IMR-90 (cell line): ENCODE measurements around the gene ATP1A1. TPM values are rescaled to one million over a fixed set of nuclear protein-coding genes. Genes with fewer than 3 reads are reported as not detected.

Experiments
- ATAC-seq: fragments of 200-7000 bp; cut with Tn5 transposase; 2 replicates; pipeline ENCODE4 v1.9.1; 2020; ENCODE audit warnings: low read depth, mild to moderate bottlenecking, moderate library complexity
- BruUV-seq: library from RNA; stranded (reverse); fragments of 400-500 nt; replicated peaks from 2 replicates; lab custom pipeline; 2021; lab: Mats Ljungman, UMichigan
- CTCF ChIA-PET: fragments of 300-600 bp; formaldehyde crosslinking; extraction: SDS; loops from one replicate; lab custom pipeline; 2021; ENCODE audit warnings: antibody characterized with exemption; lab: Yijun Ruan, JAX
- POLR2A ChIA-PET: fragments of 300-600 bp; sonication (Branson Sonifier 250); formaldehyde crosslinking; loops from one replicate; lab custom pipeline; 2022; ENCODE audit warnings: antibody characterized with exemption; ENCODE audit not compliant: unreplicated experiment; lab: Charles Lee
- DNase-seq: peaks from one replicate; pipeline ENCODE4 v3.0.0; 2013
- H2AFZ ChIP-seq: replicated peaks from 2 replicates; pipeline ENCODE3; 2013; ENCODE audit warnings: low read length, mild to moderate bottlenecking; ENCODE audit not compliant: poor library complexity
- H2AK5ac ChIP-seq: 2 replicates; pipeline ENCODE4 v1.6.1; 2013; ENCODE audit warnings: low read depth, low read length, inconsistent platforms
- H2AK9ac ChIP-seq: replicated peaks from 2 replicates; pipeline ENCODE3; 2013; ENCODE audit warnings: mild to moderate bottlenecking, low read depth, low read length, moderate library complexity; ENCODE audit not compliant: poor library complexity
- H2BK120ac ChIP-seq: 2 replicates; pipeline ENCODE4 v1.6.1; 2013; ENCODE audit warnings: low read depth, low read length, inconsistent platforms
- H2BK15ac ChIP-seq: 3 replicates; pipeline ENCODE4 v1.6.1; 2013; ENCODE audit warnings: low read depth, low read length, inconsistent platforms
- H2BK20ac ChIP-seq: 2 replicates; pipeline ENCODE4 v1.6.1; 2013; ENCODE audit warnings: low read depth, mild to moderate bottlenecking, inconsistent platforms, low read length, moderate library complexity
- H2BK5ac ChIP-seq: 2 replicates; pipeline ENCODE4 v1.6.1; 2013; ENCODE audit warnings: mild to moderate bottlenecking, low read depth, low read length, inconsistent platforms; ENCODE audit not compliant: poor library complexity, severe bottlenecking
- H3K14ac ChIP-seq: replicated peaks from 2 replicates; pipeline ENCODE4 v1.6.1; 2013; ENCODE audit warnings: low read depth, low read length, inconsistent platforms
- H3K18ac ChIP-seq: 2 replicates; pipeline ENCODE4 v1.6.1; 2013; ENCODE audit warnings: low read depth, low read length, control low read depth
- H3K23ac ChIP-seq: 2 replicates; pipeline ENCODE4 v1.6.1; 2013; ENCODE audit warnings: low read depth, low read length, inconsistent platforms
- H3K27ac ChIP-seq: 2 replicates; pipeline ENCODE4 v1.5.1; 2013; ENCODE audit warnings: mild to moderate bottlenecking, control low read depth, low read length; ENCODE audit not compliant: insufficient read depth
- H3K27me3 ChIP-seq: 2 replicates; pipeline ENCODE4 v1.6.1; 2013; ENCODE audit warnings: low read length; ENCODE audit not compliant: control insufficient read depth, insufficient read depth
- H3K36me3 ChIP-seq: 2 replicates; pipeline ENCODE4 v1.6.1; 2013; ENCODE audit warnings: low read length, mixed read lengths; ENCODE audit not compliant: control insufficient read depth, insufficient read depth
- H3K4ac ChIP-seq: 2 replicates; pipeline ENCODE4 v1.6.1; 2013; ENCODE audit warnings: low read depth, low read length, inconsistent platforms
- H3K4me1 ChIP-seq: 2 replicates; pipeline ENCODE4 v1.6.1; 2013; ENCODE audit warnings: low read length, mixed read lengths; ENCODE audit not compliant: control insufficient read depth, insufficient read depth
- H3K4me2 ChIP-seq: 2 replicates; pipeline ENCODE4 v1.6.1; 2013; ENCODE audit warnings: low read depth, mild to moderate bottlenecking, control low read depth, low read length, moderate library complexity
- H3K4me3 ChIP-seq: 2 replicates; pipeline ENCODE4 v1.5.1; 2013; ENCODE audit warnings: low read depth, mild to moderate bottlenecking, control low read depth, low read length, moderate library complexity; ENCODE audit not compliant: insufficient read depth
- H3K56ac ChIP-seq: 2 replicates; pipeline ENCODE4 v1.6.1; 2013; ENCODE audit warnings: low read length, inconsistent platforms; ENCODE audit not compliant: insufficient read depth; ENCODE audit errors: extremely low read depth
- H3K79me1 ChIP-seq, 2 experiments: 2 replicates each; pipeline ENCODE4 v1.6.1; 2013; ENCODE audit warnings: low read length in 2 of 2, inconsistent platforms in 1 of 2, low read depth in 1 of 2
- H3K9ac ChIP-seq: 2 replicates; pipeline ENCODE4 v1.6.1; 2013; ENCODE audit warnings: low read depth, low read length, control low read depth
- H3K9me1 ChIP-seq: 2 replicates; pipeline ENCODE4 v1.6.1; 2013; ENCODE audit warnings: low read length, inconsistent platforms; ENCODE audit not compliant: insufficient read depth
- H3K9me3 ChIP-seq: 2 replicates; pipeline ENCODE4 v1.6.1; 2013; ENCODE audit warnings: low read length; ENCODE audit not compliant: control insufficient read depth, insufficient read depth
- H4K20me1 ChIP-seq: 2 replicates; pipeline ENCODE4 v1.6.1; 2013; ENCODE audit warnings: low read length, inconsistent platforms; ENCODE audit not compliant: insufficient read depth
- H4K5ac ChIP-seq: 2 replicates; pipeline ENCODE4 v1.6.1; 2013; ENCODE audit warnings: mild to moderate bottlenecking, low read depth, low read length, control low read depth
- H4K8ac ChIP-seq, 2 experiments: 2 replicates each; pipeline ENCODE4 v1.6.1; 2013; ENCODE audit warnings: low read depth in 2 of 2, low read length in 2 of 2, control low read depth in 1 of 2, inconsistent platforms in 1 of 2
- H4K91ac ChIP-seq: 2 replicates; pipeline ENCODE4 v1.6.1; 2013; ENCODE audit warnings: low read depth, low read length, inconsistent platforms; ENCODE audit not compliant: insufficient read depth
- BHLHE40 ChIP-seq: fragments of 150-350 bp; IDR thresholded peaks from 2 replicates; pipeline ENCODE4 v1.6.1; 2016; ENCODE audit warnings: mild to moderate bottlenecking, low read depth, low read length
- CEBPB ChIP-seq: IDR thresholded peaks from 2 replicates; pipeline ENCODE4 v1.6.1; 2012; ENCODE audit warnings: low read depth, low read length, improper control_type of control experiment
- CHD1 ChIP-seq: IDR thresholded peaks from 2 replicates; pipeline ENCODE4 v1.6.1; 2012; ENCODE audit warnings: low read depth, low read length, improper control_type of control experiment
- CTCF ChIP-seq: conservative IDR thresholded peaks from 2 replicates; pipeline ENCODE4 v1.5.1; 2012; ENCODE audit warnings: mild to moderate bottlenecking, low read depth, low read length, improper control_type of control experiment
- ELK1 ChIP-seq: fragments of 150-350 bp; IDR thresholded peaks from 2 replicates; pipeline ENCODE4 v1.6.1; 2016; ENCODE audit warnings: low read depth, mild to moderate bottlenecking, low read length, moderate library complexity, borderline replicate concordance
- FOS ChIP-seq: fragments of 150-350 bp; IDR thresholded peaks from 2 replicates; pipeline ENCODE4 v1.6.1; 2016; ENCODE audit warnings: low read depth, low read length
- MAFK ChIP-seq: IDR thresholded peaks from 2 replicates; pipeline ENCODE4 v1.6.1; 2012; ENCODE audit warnings: low read depth, low read length, improper control_type of control experiment
- MAZ ChIP-seq: IDR thresholded peaks from 2 replicates; pipeline ENCODE4 v1.6.1; 2012; ENCODE audit warnings: low read depth, mild to moderate bottlenecking, low read length, improper control_type of control experiment, moderate library complexity, borderline replicate concordance
- MXI1 ChIP-seq: IDR thresholded peaks from 2 replicates; pipeline ENCODE4 v1.6.1; 2012; ENCODE audit warnings: low read depth, mild to moderate bottlenecking, low read length, moderate library complexity, borderline replicate concordance
- POLR2A ChIP-seq: IDR thresholded peaks from 2 replicates; pipeline ENCODE4 v1.6.1; 2012; ENCODE audit warnings: mild to moderate bottlenecking, low read depth, low read length
- RAD21 ChIP-seq: IDR thresholded peaks from 2 replicates; pipeline ENCODE4 v1.6.1; 2012; ENCODE audit warnings: low read length, improper control_type of control experiment
- RCOR1 ChIP-seq: IDR thresholded peaks from 2 replicates; pipeline ENCODE4 v1.6.1; 2012; ENCODE audit warnings: mild to moderate bottlenecking, low read length, improper control_type of control experiment; ENCODE audit not compliant: insufficient replicate concordance
- RFX5 ChIP-seq: IDR thresholded peaks from 2 replicates; pipeline ENCODE4 v1.8.0; 2012; ENCODE audit warnings: low read depth, mild to moderate bottlenecking, low read length, moderate library complexity
- SMC3 ChIP-seq: fragments of 150-350 bp; IDR thresholded peaks from 2 replicates; pipeline ENCODE4 v1.6.1; 2016; ENCODE audit warnings: low read depth, mild to moderate bottlenecking, antibody characterized with exemption, low read length, moderate library complexity
- WGBS, 2 experiments: methylation state at CpG; one replicate each; pipeline versions ENCODE4 v1.1.5 to v1.1.7; 2013; ENCODE audit warnings: missing lambda C conversion rate in 2 of 2; ENCODE audit not compliant: insufficient read length in 1 of 2; ENCODE audit errors: extremely low coverage in 2 of 2; 5-methylcytosine and 5-hydroxymethylcytosine counted together
- dilution Hi-C: fragments of 300-500 bp; cut with HindIII; formaldehyde crosslinking; loops from one replicate; pipeline ENCODE4 v1.14.3; 2018; ENCODE audit warnings: low sequenced_read_pairs; ENCODE audit not compliant: unreplicated experiment
- in situ Hi-C: fragments of 300-500 bp; cut with MboI; formaldehyde crosslinking; loops from 3 replicates; pipeline ENCODE4 v1.14.3; 2019; ENCODE audit warnings: low sequenced_read_pairs, inconsistent platforms, mixed read lengths
- intact Hi-C: fragments of 100-400 bp; cut with micrococcal nuclease; formaldehyde crosslinking; loops from 2 replicates; pipeline ENCODE4 v1.10.0; 2022
- polyA plus RNA-seq, 3 experiments: library from polyadenylated mRNA; depleted of rRNA; stranded (reverse); fragments of >200 nt; gene quantifications; 2 replicates each; pipeline ENCODE4 v1.2.3, GENCODE V29; 2012; ENCODE audit warnings: low replicate concordance in 1 of 3
- total RNA-seq: library from RNA; depleted of rRNA; stranded (reverse); fragments of >200 nt; gene quantifications from 2 replicates; pipeline ENCODE4 v1.2.3, GENCODE V29; 2012
- TF ChIP-seq, protein P1 (sequence below): fragments of 150-350 bp; IDR thresholded peaks from 2 replicates; pipeline ENCODE4 v1.6.1; 2017; ENCODE audit warnings: mild to moderate bottlenecking, antibody characterized with exemption, low read length, low read depth

Gene ATP1A1
- total and polyA plus RNA-seq, 2 of the 4 experiments (the other 2 are of a cell fraction), result 116 to 125 TPM

- BruUV-seq, result no TSS peak
- Histone ChIP-seq H2BK5ac (no peak overlapping the region), H3K9ac (no peak overlapping the region), H2BK20ac (no peak overlapping the region), H3K4ac (no peak overlapping the region), H3K18ac (no peak overlapping the region), H3K27ac (no peak overlapping the region), H2AK9ac (no peak overlapping the region), H3K4me2 (no peak overlapping the region), H4K91ac (no peak overlapping the region), H3K56ac (no peak overlapping the region), H2AFZ (no peak overlapping the region), H3K9me1 (no peaks in the 10 kb centered on the region; the same call in 1 of the 2 replicates), H3K4me1 (peaks cover 7% of the 10 kb centered on the region), H3K36me3 (no peaks in the 10 kb centered on the region), H3K4me3 (no peak overlapping the region), H4K20me1 (0 out of 2 replicates have a peak, but pooled peaks cover 7% of the 10 kb centered on the region), H3K79me1 (peaks cover 0 to 12% of the 10 kb centered on the region in 2 experiments; a peak in 3 of 4 replicates), H3K14ac (no peak overlapping the region), H2AK5ac (no peak overlapping the region), H2BK120ac (no peak overlapping the region), H3K9me3 (no peaks in the 10 kb centered on the region), H3K27me3 (peaks cover 20% of the 10 kb centered on the region), H4K8ac (no peak overlapping the region), H4K5ac (no peak overlapping the region), H2BK15ac (no peak overlapping the region), H3K23ac (no peak overlapping the region)
- POLR2A ChIA-PET, result no interaction called here
- DNase-seq (no peak), ATAC-seq (no peak)
- dilution Hi-C loops, result no loop called here
- intact Hi-C loops, result loop anchor here (5.0 kb wide), 1 partner anchor 218 kb away; no protein-coding TSS in a partner anchor
- TF ChIP-seq RFX5, result no peak
- no peak for TF ChIP-seq FOS
- no peak for TF ChIP-seq RCOR1
- TF ChIP-seq CTCF, result no peak
- no peak for TF ChIP-seq MAFK
- no peak for TF ChIP-seq RAD21
- TF ChIP-seq BHLHE40, result no peak
- TF ChIP-seq CEBPB, result no peak
- no peak for TF ChIP-seq SMC3
- no peak for TF ChIP-seq MXI1
- no peak for TF ChIP-seq MAZ
- TF ChIP-seq, protein P1, sequence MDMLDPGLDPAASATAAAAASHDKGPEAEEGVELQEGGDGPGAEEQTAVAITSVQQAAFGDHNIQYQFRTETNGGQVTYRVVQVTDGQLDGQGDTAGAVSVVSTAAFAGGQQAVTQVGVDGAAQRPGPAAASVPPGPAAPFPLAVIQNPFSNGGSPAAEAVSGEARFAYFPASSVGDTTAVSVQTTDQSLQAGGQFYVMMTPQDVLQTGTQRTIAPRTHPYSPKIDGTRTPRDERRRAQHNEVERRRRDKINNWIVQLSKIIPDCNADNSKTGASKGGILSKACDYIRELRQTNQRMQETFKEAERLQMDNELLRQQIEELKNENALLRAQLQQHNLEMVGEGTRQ, result no peak
- no peak for TF ChIP-seq ELK1
- no peak for TF ChIP-seq CHD1
- TF ChIP-seq POLR2A, result no peak
- in situ Hi-C loops, result no loop called here
- WGBS, 2 experiments, result 33% methylated on average over 1 of the region's 2 CpGs; no CpG with 5 or more reads in 1 of the 2 experiments
- CTCF ChIA-PET, result interaction anchor here (0.8 kb wide), 1 partner anchor 115 kb away, joined by 4 read pairs; no protein-coding TSS in a partner anchor
Measured at GRCh38 chr1:116370181-116370580, 2.9 kb upstream of the ATP1A1 start.
